GM12873 (cell line): ENCODE measurements around the gene JAKMIP1.

Experiments
- TF ChIP-seq, protein P1 (sequence below): IDR thresholded peaks from 2 replicates; pipeline ENCODE4 v1.5.1; 2012; ENCODE audit warnings: low read depth, mild to moderate bottlenecking, moderate library complexity, low read length, control low read depth; ENCODE audit not compliant: insufficient read depth; ENCODE audit errors: missing control alignments

Gene JAKMIP1

DNA sequence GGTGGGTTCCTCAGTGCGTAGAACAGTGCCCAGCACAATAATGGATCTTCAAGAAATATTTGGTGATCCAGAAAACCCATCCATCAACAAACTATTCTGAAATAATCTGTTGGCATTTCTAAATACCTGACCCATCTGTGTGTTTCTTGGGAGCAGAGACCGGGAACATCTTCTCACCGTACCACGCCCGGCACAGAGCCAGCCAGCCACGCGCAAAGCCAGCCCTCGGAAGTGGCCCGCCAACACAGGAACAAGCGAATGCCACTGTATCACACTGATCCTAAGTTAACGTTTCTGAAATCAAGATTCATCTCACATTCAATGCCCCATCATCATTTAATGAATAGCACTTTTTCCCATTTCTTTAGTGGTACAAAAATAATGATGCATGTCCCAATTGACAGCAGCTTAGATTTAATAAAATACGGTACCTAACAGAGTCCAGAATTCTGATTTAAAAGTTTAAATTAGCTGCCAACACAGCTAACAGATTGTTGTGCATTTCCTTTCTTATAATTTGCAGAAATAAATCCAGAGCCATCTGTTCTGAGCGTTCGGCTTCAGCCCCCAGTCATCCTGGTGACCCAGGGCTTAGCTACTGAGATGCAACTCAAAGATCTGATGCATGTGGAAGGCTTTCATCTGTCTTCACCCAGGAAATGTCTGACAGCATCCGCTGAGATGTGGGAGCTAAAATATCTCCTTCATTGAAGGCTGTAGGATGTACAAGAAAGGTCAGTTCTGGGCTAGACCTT is 44.2 kb downstream of the JAKMIP1 start:
- TF ChIP-seq, protein P1, sequence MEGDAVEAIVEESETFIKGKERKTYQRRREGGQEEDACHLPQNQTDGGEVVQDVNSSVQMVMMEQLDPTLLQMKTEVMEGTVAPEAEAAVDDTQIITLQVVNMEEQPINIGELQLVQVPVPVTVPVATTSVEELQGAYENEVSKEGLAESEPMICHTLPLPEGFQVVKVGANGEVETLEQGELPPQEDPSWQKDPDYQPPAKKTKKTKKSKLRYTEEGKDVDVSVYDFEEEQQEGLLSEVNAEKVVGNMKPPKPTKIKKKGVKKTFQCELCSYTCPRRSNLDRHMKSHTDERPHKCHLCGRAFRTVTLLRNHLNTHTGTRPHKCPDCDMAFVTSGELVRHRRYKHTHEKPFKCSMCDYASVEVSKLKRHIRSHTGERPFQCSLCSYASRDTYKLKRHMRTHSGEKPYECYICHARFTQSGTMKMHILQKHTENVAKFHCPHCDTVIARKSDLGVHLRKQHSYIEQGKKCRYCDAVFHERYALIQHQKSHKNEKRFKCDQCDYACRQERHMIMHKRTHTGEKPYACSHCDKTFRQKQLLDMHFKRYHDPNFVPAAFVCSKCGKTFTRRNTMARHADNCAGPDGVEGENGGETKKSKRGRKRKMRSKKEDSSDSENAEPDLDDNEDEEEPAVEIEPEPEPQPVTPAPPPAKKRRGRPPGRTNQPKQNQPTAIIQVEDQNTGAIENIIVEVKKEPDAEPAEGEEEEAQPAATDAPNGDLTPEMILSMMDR: no peak

DNA sequence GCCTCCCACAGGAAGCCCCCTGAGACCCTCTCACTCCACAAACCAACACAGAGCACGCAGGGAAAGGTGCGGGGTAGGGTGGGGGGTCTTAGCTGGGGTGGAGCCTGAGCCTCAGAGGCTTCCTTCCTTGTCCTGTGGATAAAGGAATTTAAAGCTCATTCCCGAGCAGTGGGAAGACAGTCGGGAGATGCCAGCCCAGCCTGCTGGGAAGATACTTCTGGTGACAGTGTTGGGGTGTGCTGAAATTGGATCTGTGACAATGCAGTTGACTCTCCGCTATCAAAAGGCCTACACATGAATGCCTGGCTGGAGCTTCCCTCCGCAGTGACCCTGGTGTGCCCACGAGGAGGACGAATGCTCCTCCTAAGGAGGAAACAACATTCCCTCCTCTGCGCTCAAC is 45.5 kb downstream of the JAKMIP1 start:
- TF ChIP-seq, protein P1: no peak

DNA sequence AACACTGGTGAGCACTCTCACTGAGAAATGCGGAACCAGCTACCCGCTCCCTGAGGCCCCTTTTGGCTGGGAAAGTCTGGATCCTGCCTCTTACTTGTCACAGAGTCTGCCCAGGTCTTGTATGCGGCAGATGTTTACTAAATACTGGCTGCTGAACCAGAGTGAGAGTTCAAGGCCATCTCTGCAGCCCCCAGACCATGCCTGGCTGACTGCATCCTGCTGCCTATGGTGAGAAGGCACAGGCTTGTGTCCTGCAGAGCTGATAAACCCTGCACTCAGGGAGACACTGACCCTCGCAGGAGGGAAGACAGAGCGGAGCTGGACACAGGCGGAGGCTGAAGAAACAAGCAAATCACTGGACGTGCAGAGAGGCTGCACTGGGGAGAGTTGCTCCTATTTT is 46.5 kb downstream of the JAKMIP1 start:
- TF ChIP-seq, protein P1: no peak

DNA sequence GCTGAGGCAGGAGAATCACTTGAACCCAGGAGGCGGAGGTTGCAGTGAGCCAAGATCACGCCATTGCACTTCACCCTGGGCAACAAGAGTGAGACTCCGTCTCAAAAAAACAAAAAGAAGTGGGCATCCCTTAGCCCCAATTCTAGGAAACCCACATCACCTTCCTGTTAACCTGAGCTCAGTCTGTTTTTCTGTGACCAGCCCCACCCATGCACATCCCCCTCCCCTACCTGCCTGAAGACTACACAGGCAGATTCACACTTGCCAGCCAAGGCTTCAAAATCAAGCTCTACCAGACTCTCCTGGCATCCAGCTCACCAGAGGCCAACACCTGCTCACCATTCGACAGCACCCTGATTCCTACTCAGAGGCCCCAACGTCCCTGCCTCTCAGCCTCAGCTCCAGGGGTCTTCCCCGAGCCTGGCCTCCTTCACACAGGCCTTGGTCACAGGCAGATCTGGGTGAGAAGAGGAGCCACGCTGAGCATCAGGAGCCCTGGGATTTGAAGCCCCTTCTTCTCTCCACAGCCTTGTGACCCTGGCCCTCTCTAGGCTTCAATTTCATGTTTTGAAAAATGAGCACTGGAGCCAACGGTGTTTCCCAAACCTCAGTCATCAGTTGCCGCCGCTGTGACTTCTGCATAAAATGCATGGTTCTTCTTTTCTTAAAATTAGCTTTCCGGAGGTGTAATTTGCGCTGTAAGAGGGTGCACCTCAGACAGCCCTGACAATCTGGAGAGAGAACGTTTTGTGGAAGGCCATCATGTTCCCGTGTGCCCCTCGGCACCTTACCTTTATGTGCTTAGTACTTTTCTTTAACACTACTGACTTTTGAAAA is 47.3 kb downstream of the JAKMIP1 start:
- TF ChIP-seq, protein P1: no peak

DNA sequence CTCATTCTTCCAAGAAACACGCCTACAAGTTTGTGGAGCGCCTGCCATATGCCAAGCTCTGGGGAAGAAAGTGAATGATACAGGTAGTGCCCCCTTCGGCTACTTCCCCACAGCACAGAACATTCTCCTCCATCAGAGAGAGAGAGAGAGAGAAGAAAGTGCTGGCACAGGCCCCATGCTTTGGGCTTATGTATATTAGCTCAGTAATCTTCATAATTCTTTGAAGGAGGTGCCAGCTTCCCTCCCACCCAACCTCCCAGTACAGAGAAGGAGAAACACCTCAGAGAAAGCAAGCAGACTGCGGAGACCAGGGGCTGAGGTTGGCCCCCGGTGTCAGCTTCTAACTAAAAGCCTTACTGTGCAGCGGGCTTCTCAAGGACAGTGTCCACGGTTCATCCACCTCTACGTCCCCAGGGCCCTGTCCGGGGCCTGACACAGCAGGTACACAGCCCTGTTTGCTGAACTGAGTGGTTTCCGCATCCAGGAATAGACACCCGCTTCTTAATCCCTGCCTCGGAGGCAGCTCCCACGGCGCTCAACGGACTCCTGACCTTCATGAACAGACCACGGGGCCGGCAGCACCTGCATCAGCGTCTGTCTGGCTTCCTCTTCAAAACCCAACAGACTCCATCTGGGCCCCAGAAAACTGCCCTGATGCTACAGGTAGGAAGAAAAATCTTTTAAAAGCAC is 50.2 kb downstream of the JAKMIP1 start:
- TF ChIP-seq, protein P1: no peak

DNA sequence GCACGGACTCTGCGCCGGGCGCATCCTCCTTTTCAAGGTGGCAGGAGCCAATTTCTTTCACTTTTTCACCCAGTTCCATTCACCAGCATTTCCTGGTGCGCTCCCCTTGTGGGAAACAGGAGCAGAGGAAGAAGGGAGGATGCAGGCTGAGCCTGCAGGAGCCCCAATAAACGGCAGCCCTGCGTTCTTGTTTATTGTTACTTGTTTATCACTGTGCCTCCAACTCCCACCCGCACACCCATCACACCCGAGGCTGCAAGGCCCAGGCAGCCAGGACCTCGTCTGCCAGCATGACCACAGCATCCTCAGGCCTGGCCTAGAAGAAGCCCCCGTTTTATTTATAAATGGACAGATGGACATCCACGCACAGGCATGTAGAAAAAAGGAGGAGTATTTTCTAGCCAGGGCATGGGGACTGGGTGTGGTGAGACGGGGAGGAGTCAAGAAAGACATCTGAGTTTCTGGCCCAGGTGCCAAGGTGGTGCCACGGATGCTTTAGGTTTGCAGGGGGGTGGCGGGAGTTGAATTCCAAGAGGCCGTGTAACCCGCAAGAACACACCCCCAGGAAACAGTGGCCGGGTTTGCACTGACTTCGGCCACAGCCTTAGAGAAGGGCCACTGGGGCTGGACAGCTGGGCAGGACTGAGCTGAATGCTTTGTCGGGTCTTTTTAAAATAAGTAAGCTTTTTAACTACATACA is 51.7 kb downstream of the JAKMIP1 start:
- TF ChIP-seq, protein P1: no peak

DNA sequence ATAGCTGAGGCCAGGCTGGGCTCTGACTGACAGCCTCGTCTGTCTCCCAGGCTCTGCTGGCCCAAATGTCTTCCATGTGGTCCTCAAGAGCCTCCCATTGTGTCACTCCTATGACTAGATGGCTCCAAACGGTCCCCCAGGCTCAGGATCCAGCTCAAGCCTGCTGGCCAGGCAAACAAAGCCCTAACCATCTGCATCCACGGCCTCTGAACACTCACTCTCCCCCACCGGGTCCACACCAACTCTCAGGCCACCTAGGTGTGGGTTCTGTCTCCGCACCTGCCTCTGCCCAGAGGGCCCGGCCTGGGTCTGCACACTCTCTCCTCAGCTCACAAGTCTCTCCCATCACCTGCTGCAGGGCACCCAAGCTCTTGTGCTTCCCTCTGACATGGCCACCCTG is 52.9 kb downstream of the JAKMIP1 start:
- TF ChIP-seq, protein P1: no peak
